GM18519 (cell line): ENCODE data around the gene DCAF4.
A peak's percentile ranks its signal among the peaks of the same experiment; 100 is the strongest.

Source experiments
- ATAC-seq: cut with Tn5 transposase; IDR thresholded peaks from one replicate; pipeline ENCODE4 v1.9.1; 2021; ENCODE audit warnings: mild to moderate bottlenecking, moderate library complexity; ENCODE audit not compliant: unreplicated experiment, low FRiP score

DCAF4 gene

DNA sequence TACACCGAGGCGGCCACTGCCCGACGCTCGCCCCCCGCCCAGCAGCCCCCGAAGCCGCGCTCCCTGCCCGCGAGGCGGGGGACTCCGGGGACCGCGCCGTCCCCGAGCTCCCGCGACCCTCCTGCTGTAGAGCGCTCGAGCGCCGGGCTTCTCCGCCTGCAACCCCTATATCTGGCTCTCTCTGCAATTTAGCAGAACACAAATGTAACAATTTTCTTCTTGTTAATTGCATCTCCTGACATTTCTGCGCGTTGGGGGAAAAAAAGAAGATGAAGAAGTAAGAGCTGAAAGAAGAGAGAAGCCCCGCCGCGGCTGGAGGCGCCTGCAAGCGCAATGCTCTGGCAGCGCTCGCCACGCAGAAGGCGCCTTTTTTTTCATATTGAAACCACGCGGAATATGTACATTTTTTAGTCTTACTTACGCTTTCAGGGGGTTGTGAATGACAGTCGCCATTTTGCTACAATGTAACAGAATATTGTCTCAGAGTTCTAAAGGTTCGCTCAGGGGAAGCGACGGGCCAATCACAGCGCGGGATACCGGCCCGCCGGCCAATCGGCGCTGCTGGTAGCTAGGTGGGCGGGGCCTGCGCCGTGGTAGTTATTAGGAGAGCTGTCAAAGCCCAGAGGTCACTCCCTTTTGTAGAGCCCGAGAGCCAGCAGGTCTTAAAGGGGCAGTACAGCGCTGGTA lies 32.5 kb upstream of the DCAF4 start, which contains the start of gene DPF3:
Gene DPF3 (minus strand): TSS at position 466 of the 687 bp plus-strand sequence. CDS start 13 bp downstream, at position 453.
- ATAC-seq, result peak; percentile 94

GRCh38 chr14:72894323-72894622 lies 32.0 kb upstream of the DCAF4 start:
- no peak for ATAC-seq

DNA sequence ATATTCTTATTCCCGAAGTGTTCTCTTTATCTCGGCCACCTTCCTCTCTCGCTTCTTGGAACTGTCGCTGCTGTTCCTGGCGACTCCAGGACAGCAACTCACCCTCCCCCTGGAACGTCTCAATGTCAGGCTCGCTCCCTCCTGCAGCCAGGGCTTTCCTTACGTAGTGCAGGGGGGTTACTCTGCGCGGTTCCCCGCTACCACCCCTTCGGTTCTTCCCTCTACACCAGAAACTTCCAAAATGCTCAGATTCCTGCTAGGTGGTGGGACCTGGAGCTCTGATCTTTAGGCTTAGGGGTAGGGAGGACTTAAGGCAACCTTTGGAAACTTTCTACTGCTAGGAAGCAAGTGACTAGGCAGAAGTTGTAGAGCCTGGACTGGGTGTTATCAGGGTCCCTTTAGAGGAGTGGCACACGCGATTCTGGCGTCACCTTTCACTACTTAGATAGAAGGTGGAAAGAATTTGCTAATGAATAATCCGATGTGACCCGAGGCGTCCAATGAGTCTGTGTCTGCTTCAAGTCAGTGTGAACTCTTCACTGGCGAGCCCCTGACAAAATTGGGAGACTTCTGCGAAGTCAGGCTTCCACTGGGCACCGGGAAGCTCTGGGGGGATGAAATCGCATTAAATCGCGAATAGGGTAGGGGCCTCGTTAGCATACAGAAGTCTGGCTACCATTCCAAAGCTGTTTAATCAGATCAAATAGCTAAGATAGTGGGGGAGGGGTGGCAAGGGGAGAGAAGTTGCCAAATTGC lies 31.5 kb upstream of the DCAF4 start:
- no peak for ATAC-seq

GRCh38 chr14:72898448-72898847 lies 27.8 kb upstream of the DCAF4 start:
- ATAC-seq, result no peak

- no peak for ATAC-seq
Measured at GRCh38 chr14:72901361-72901760, 24.9 kb upstream of the DCAF4 start.

GRCh38 chr14:72902801-72903530 lies 23.3 kb upstream of the DCAF4 start:
- ATAC-seq, result no peak

- no peak for ATAC-seq
Measured at GRCh38 chr14:72903716-72904115, 22.5 kb upstream of the DCAF4 start.

DNA sequence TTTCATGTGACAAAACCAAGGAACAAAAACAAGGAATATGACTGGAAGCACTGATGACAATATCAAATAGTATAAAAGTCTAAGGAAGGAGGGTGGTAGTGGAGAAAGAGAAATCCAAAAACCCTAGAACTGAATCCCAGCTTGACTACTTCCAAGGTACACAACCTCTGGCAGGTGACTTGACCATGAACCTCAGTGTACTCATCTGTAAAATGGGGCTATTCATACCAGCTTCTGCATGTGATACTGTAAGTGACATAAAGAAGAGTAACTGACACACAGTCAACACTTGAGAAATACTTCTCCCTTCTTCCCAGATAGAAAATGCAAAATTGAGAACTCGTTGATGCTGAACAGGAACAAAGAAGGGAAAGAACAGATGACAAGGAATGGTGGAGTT lies 22.0 kb upstream of the DCAF4 start:
- no peak for ATAC-seq

DNA sequence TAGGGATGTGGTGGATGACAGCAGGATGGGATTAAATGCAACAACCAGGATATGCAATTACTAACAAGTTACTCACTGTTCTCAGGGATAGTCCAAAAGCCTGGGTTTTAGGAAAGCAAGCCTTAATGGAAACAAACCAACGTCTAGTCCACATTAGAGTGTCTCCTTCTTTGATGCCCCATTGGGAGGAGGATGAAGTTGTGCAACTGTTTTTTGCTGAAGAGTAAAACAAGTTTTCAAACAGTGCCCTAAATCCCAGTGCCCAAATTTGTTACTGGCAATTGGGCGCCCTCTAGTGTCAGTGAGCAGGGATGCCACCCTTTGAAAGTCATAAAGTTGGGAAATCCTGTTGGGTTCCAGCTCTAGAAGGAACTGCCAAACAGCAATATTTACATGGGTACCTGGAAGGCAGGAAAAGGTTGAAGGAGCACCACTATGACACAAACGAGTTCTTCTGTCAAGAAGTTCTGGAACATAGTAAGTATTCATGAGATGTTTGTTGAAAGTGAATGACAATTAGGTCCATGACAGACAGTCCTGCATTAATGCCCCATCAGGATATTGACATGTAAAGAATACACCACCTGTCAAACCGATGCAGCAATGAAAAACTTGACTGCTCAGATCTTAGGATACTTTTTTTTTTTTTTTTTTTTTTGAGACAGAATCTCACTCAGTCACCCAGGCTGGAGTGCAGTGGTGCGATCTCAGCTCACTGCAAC lies 21.3 kb upstream of the DCAF4 start:
- no peak for ATAC-seq

DNA sequence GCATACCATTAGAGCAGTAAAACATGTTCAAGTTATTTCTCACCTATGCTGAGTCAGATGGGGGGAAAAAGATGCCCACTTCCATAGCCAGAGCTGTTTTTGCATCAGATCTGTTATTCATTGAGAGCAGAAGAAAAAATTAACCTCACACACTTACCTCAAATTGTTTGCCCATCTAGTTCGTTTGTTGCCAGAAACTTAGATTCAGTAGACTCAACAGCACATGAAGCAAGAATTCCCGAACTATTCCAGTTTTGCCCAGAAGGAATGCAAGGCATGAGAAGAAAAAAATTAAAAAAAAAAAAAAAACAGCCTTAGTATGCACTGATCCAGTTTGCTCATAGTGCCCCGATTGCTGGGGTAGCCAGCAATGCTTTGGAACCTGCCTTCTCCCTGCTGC lies 19.9 kb upstream of the DCAF4 start:
- no peak for ATAC-seq

DNA sequence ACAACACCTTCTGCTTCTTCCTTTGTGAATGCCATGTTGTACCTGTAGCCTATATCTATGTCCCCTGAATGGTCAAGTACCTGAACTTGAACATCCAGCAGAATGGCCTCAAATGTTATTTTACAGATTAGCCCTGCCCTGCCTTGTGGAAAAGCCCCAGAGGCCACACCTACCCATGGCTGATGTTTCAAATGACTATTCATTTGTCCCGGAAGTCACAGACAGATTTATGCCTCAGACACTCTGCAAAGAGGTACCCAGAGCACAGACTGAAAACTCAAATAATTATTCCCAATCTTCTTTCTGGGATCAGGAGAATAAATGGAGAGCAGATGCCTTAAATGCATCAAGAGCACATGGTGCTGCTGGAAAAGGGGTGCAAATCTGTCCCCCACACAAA lies 19.4 kb upstream of the DCAF4 start:
- no peak for ATAC-seq

DNA sequence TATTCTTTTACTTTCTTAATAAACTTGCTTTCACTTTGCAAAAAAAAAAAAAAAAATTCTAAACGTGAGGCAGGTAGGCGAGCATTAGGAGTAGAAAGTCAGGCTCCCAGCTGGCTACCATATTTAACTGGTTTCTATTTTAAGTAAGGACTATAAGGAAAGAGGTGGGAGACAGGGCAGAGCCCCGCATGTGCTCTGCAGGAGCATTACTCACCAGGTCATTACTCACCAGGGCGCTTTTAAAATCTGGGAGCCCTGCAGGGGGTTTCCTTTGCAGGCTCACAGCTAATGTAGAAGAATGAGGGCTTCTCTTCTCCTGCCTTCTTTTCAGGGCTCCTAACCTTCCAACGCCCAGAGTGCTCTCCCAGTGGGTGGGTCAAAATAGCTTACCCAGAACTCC lies 18.4 kb upstream of the DCAF4 start:
- no peak for ATAC-seq

- no peak for ATAC-seq
Measured at GRCh38 chr14:72909163-72909562, 17.1 kb upstream of the DCAF4 start.

DNA sequence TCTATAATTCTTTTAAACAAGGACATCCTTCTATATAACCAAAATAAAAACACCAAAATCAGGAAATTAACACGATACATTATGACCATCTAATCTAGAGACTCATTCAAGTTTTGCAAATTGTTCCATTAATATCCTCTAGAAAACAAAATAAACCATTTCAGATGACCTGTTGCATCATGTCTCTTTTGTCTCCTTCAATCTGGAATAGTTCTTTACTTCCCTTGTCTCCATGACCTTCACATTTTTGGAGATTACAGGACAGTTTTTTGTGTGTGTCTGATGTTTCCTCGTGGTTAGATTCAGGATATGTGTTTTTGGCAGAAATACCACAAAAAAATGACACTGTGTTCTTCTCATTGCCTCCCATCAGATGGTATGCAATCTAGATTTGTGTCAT lies 12.5 kb upstream of the DCAF4 start:
- ATAC-seq, result no peak

DNA sequence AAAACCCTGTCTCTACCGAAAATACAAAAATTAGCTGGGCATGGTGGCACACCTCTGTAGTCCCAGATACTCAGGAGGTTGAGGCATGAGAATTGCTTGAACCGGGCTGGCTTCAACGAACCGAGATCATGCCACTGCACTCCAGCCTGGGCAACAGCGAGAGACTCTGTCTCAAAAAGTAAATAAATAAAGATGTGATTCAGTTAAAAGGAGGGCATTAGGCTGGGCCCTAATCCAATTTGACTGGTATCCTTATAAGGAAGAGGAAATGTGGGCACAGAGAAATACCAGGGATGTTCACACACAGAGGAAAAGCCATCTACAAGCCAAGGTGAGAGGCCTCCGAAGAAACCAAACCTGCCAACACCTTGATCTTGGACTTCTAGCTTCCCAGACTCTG lies 10.1 kb upstream of the DCAF4 start:
- ATAC-seq, result no peak

DNA sequence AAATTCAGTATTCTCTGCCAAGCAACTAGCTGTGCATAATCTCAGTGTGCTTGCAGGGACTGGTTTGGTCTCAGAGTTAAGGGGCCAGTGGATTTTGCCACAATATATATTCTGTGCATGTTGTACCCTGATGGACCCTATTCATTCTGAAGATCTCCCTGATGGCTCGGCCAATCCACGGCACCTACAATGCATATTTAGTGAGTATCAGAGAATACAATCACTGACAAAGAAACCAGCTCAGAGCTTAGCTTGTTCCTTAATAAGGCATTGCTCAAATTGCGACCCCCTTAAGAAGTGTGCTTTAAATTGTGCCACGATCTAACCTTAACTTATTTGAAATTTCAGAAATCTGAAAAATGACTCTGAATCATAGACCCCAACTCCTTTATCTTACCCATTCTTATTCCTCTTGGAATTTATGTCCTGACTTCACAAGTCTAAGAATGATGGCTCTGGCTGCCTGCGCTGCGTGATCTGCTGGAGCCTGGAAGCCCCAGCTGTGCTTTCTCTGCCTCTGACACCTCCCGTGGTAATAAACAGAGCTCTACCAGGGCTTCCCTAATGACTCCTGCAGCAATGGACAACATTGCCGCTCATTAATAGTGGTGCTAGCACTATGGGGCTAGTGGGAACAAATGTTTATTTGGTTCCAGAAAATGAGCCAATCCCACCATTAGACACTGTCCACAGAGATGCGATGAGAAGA lies 9.0 kb upstream of the DCAF4 start:
- no peak for ATAC-seq

- no peak for ATAC-seq
Measured at GRCh38 chr14:72920008-72920407, 6.3 kb upstream of the DCAF4 start.

GRCh38 chr14:72921396-72921795 lies 4.9 kb upstream of the DCAF4 start:
- no peak for ATAC-seq

DNA sequence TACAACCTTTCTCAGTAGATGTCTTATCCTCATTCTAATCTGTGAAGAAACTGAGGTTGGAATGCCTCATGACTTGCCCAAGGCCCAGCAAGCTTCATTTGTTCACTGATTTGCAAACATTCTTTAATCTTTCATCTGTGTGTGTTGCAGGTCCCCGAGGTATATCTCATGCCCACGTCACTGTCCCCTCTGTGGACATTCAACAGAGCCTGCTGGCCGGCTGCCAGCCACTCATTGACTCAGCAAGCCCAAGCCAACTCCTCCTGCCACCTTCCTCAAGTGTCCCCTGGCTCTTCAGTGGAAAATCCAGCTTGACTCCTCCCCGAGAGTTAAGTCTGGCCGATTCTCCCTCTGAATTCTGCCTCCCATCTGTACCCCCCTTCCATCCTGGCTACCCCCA lies 1.9 kb upstream of the DCAF4 start:
- no peak for ATAC-seq

GRCh38 chr14:72925171-72925759 lies 999 bp upstream of the DCAF4 start:
- no peak for ATAC-seq
